Stimulated activated CD8-positive, alpha-beta memory T cell treated with anti-CD3 and anti-CD28 coated beads, Interleukin-15, amount 100 ng/mL, for 24 hours (primary cell): ENCODE results near the gene PHC3.
"Not testable (repeated sequence)": the region's sequence is repeated elsewhere in the genome, so short reads cannot be mapped to it uniquely, and the experiment has no call there.

Experiments used
- DNase-seq: peaks from one replicate; pipeline ENCODE4 v3.0.0-alpha.2; 2020; ENCODE audit warnings: low read depth

PHC3 gene

GRCh38 chr3:170128977-170129431, 52.5 kb downstream of the PHC3 start:
- DNase-seq, result no peak

- no peak for DNase-seq
These were observed 53.1 kb downstream of the PHC3 start for GRCh38 chr3:170128259-170128976.

GRCh38 chr3:170117134-170117533, 64.4 kb downstream of the PHC3 start:
- DNase-seq, result no peak

GRCh38 chr3:170114165-170114564, 67.4 kb downstream of the PHC3 start:
- not testable (repeated sequence) for DNase-seq

GRCh38 chr3:170111147-170111771, 70.3 kb downstream of the PHC3 start:
- no peak for DNase-seq

- no peak for DNase-seq
These were observed 71.8 kb downstream of the PHC3 start for GRCh38 chr3:170109579-170110293.

GRCh38 chr3:170108955-170109354, 72.6 kb downstream of the PHC3 start:
- DNase-seq, result no peak

- no peak for DNase-seq
These were observed 73.6 kb downstream of the PHC3 start for GRCh38 chr3:170107941-170108340.

- DNase-seq, result no peak
These were observed 79.1 kb downstream of the PHC3 start for GRCh38 chr3:170102431-170102830.

GRCh38 chr3:170100944-170101343, 80.6 kb downstream of the PHC3 start:
- no peak for DNase-seq

- no peak for DNase-seq
These were observed 82.8 kb downstream of the PHC3 start for GRCh38 chr3:170098753-170099152.

GRCh38 chr3:170096342-170096741, 85.2 kb downstream of the PHC3 start:
- no peak for DNase-seq

- no peak for DNase-seq
These were observed 85.8 kb downstream of the PHC3 start for GRCh38 chr3:170095771-170096170.

GRCh38 chr3:170092907-170093306, 88.6 kb downstream of the PHC3 start:
- DNase-seq, result no peak

- no peak for DNase-seq
These were observed 90.9 kb downstream of the PHC3 start for GRCh38 chr3:170090601-170090981.

GRCh38 chr3:170089862-170090600, 91.5 kb downstream of the PHC3 start:
- DNase-seq, result no peak

- DNase-seq, result no peak
These were observed 96.1 kb downstream of the PHC3 start for GRCh38 chr3:170085396-170085795.

GRCh38 chr3:170083343-170083742, 98.2 kb downstream of the PHC3 start:
- DNase-seq, result no peak

- no peak for DNase-seq
These were observed 100.3 kb downstream of the PHC3 start for GRCh38 chr3:170081079-170081741.

- DNase-seq, result no peak
These were observed 100.9 kb downstream of the PHC3 start for GRCh38 chr3:170080605-170081004.

- no peak for DNase-seq
These were observed 101.9 kb downstream of the PHC3 start for GRCh38 chr3:170079536-170080165.
